RKO (cell line): ENCODE results near the gene KCNIP1.

Experiments
- DNase-seq: peaks from one replicate; pipeline ENCODE4 v3.0.0-alpha.2; 2016; ENCODE audit warnings: low spot score

The KCNIP1 gene

DNA sequence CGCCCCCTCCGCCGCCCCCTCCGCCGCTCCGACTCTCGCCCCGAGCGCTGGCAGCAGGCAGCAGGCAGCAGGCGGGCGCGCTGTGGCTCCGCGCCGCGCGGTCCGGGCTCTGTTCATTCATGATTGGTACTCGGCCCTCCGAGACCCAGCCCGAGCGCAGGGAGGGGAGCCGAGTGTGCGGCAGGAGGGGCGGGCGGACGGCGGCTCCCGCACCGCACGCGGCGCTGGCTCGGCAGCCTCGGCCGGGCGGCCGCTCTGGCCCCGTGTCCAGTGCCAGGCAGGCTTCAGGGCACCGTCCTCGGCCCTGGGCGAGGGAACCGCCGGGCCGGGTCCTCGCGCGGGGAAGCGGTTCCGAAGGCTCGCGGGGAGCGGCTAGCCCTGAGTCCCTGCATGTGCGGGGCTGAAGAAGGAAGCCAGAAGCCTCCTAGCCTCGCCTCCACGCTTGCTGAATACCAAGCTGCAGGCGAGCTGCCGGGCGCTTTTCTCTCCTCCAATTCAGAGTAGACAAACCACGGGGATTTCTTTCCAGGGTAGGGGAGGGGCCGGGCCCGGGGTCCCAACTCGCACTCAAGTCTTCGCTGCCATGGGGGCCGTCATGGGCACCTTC is at the start of gene KCNIP1:
KCNIP1 (plus strand) TSS at position 31 of the 607 bp plus-strand sequence.
- DNase-seq: no peak

DNA sequence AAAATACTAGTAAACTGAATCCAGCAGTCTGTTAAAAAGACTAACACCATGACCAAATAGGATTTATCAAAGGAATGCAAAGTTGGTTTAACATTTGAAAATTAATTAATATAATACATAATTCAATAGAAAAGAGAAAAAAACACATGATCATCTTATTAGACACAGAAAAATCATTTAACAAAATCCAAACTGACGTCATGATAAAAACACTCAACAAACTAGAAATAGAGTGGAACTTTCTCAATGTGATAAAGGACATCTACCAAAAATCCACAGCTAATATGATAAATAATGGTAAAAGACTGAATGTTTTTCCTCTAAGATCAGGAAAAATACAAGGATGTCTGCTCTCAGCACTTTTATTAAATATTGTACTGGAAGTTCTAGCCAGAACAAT is 40.4 kb upstream of the KCNIP1 start:
- no peak for DNase-seq

DNA sequence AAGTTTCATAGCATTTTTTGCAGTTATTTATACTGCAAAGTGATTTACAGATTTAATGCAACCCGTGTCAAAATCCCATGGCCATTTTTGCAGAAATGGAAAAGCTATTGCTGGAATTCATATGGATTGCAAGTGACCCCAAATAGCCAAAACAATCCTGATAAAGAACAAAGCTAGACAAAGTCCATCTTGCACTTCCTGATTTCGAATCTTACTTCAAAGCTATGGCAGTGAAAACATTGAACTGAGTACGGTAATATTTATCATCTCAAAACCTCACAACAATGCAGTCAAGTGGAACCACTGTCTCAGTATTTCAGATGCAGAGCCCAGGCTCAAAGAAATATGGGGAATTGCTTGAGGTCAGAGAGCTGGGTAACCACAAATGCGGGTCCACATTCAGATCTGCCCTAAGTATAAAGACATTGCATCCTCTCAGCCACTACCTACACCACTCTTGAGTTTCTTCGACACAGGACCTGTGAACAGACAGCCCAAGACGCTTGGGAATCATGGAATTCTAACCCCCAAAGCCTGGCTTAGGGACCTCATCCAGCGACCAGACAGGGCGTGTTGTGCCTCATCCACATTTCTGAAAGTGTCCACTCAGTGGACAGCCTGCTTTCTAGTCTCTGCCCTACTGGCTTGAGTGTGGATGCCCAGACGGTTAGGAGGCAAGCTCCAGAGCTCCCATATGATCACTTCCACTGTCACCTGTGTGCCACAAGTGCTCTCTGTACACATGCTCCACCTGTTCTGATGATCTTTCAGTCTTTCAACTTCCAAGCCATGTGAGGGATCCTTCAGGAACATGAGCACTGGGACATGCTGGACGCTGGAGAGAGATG is 39.3 kb upstream of the KCNIP1 start:
- no peak for DNase-seq

DNA sequence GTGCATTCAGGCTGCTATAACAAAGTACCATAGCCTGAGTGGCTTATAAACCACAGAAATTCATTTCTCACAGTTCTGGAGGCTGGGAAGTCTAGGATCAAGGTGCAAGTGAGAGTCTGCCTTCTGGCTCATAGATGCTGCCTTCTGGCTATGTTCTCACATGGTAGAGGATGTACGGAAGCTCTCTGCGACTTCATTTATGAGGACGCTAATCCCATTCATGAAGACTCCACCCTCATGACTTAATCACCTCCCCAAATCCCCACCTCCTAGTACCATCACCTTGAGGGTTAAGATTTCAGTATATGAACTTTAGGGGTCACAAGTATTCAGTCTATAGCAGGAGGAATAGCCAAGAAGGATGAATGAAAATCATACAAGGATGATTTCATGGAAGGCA is 37.3 kb upstream of the KCNIP1 start:
- DNase-seq: no peak

DNA sequence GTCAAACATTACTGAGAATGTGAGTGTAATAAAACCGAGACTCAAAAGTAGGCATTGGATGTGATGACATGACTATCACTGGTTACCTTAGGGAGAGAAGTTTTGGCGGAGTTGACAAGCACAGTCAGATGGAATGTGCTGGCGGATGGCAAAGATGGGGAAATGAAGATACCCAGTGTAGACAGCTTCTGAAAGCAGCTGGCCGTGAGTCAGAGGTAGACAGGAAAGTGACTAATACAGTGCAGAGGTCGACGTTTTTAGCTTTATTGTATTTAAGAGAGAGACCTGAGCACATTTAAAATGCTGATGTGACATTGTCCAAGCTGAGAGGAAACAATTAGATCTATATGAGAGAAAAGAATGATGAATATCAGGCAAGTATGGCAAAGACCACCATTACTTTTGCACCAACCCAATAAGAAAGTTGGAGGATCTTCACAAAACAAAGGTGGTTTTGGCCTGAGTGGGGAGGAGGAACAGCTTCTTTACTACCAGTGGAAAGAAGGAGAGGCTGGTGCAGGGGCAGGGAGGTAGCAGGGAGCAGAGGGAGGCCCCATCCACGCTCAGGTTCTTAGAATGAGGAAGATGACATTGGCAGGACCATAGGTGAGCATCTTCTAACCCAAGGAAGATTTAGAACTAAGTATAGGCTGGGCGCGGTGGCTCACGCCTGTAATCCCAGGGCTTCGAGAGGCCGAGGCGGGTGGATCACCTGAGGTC is 36.7 kb upstream of the KCNIP1 start:
- peak; percentile 88 for DNase-seq

DNA sequence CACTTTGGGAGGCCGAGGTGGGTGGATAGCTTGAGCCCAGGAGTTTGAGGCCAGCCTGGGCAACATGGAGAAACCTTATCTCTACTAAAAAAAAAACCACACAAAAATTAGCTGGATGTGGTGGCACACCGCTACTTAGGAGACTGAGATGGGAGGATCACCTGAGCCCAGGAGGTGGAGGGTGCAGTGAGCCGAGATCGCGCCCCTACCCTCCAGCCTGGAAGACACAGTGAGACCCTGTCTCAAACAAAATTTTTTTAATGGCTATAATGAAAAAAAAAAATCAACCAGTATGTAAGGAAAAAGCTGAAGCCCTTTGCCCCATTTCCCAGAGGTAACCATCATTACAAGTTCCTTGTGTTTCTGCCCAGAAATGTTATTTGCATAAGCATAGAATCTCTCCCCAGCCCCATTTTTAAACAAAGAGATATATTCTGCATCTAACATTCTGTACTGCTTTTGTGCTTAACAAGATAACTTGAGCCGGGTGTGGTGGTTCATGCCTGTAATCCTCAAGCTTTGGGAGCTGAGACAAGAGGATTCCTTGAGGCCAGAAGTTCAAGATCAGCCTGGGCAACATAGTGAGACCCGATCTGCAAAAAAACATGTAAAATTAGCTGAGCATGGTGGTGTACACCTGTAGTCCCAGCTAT is 35.1 kb upstream of the KCNIP1 start:
- DNase-seq: no peak

DNA sequence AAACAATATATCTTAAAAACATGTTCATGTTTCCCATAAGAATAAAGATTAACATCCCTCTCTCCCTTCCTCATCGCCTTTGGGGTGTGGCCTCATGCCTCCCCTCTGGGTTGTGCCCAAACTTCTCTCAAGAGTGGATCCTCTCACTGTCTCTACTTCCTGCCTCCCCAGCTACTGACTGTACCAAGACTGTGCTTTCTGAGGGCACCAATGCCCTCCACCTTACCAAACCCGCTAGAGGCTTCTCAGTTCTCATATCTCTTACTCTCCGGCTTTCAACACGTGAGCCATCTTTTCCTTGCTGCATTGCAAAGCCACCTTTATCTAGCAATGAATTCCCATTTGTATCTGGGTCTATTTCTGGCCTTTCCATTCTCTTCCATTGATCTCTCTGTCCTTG is 34.4 kb upstream of the KCNIP1 start:
- DNase-seq: no peak

DNA sequence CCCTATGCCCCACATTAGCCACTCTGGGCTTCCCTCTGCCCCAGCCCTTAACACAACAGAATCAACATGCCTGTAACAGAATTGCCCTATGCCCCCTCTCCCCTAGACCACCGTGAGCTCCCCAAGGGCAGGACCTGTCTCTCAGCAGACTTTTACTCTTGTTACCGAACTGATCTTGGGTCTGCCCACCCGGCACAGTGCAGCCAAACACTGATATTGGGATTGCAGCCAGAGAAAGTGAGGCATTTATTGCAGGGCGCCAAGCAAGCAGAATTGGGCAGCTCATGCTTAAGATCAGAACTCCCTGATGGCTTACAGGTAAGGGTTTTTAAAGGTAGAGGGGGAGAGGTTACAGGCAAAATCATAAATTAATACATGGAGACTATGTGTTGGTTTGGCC is 33.5 kb upstream of the KCNIP1 start:
- DNase-seq: no peak

DNA sequence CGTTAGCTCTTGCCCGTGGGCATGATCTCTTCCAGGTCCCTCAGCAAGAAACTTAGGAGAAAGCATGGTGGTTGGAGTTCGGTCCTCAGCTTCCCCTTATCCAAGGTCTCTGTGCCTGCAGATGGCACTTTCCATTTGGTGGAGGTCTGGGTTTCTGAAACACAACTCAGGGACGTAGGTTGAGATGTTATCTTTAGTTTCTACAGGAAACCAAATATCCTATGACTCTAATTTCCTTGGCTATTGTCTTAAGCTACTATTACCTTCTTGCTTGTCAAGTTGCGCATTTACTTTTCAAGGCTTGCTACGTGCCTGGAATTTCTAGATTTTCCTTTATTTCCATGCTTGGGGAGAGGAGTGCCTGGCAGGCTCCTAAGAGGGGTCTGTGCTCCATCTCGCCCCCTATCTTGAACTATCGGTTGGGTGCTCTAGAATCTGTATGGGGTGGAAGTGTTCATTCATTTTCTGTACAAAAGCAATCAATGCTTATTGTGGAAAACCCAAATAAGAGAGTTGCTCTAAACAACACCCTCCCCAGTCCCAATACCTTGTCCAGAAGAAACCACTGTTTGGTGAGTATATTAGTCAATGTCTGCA is 32.9 kb upstream of the KCNIP1 start:
- DNase-seq: no peak

DNA sequence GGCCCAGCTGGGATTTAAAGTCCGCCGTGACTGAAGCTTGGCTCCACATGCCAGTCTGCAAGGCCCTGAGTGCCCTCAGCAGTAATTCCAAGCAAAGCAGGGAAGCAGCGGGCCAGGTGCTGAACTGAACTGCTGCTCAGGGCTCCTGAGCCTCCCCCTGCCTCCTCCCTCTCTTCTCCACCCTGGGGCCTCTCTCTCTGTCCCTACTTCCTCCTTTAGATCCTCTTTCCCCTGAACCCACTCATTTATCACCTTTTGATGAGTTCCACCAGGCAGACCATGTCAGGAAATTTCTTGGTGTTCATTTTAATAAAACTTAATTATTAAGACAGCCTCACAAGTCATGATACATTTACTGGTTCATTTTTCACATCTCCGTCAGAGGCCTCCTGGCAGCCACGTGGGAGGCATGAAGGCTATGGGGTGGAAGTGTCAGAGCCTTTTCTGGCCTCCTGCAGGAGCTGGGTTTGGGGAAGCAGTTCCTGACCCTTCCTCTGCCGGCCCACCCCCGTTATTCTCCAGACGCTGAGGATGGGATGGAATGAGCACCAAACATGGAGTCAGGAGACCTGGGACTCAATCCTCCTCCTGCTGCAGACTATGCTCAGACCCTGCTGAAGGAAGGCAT is 32.2 kb upstream of the KCNIP1 start:
- no peak for DNase-seq

DNA sequence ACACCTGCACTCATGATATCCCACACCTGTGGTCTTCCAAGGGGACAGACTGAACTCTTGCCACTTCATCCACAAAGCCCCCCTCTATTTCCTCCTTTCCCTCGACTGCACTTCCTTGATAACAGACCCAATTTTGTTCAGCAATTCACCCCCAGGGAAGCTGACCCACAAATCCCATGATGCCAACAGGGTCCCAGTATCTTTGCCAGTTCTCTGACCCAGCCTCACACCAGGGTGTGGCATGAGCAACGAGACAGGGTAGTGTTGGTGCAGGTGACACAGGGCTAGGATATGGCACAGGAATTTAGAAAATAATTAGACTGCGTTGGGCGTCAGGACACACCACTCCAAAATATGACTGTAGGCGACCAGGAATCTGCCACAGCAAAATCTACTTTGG is 30.2 kb upstream of the KCNIP1 start:
- no peak for DNase-seq

DNA sequence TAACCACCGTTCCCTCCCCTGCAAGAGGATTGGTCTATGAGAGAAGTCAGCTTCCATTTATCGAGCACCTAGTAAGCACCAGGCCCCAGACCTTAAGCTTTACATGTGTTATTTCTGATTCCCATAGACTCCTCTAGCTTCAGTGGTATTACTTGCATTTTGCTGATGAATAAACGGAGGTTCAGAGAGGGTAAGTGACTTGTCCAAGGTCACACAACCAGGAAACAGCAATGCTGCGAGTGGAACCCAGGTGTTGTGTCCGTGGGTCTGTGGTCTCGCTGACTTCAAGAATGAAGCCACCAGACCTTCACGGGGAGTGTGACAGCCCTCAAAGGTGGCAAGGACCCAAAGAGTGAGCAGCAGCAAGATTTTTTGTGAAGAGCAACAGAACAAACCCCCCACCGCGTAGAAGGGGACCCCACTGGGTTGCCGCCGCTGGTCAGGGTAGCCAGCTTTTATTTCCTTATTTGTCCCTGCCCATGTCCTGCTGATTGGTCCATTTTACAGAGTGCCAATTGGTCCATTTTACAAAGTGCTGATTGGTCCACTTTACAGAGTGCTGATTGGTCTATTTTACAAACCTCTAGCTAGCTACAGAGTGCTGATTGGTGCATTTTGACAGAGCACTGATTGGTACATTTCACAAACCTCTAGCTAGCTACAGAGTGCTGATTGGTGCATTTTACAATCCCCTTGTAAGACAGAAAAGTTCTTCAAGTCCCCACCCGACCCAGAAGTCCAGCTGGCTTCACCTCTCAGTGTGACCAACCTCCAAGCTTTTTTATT is 29.1 kb upstream of the KCNIP1 start:
- no peak for DNase-seq

DNA sequence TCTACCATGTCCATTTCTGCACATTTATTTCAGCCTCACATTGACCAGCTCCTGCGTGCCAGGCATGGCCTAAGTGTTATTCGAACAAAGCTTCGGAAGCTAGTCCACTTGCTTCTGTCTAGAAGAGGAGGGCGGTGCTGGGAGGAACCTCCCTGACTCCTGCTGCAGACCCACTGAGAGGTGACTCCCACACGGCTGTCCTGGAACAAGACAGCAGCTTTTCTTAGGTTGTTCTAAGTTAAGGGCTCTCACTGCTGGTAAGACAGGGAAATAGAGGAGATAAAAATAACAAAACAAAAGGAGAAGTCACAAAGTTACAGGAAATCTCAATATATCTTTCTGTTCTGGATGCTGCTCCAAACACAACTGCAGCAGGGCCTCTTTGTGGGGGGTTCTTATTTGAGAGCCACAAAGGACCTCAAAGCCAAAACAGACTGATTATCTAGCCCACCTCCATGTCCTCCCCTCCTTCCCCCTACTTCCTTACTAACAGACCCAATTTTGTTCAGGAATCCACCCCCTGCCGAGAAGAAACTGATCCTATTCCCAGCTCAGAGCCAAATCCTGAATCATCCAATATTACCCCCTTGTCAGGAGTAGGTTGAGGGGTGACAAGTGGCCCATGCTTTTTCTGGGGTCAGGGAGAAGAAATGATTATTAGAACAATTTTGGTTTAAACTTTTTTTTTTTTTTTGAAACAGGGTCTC is 28.4 kb upstream of the KCNIP1 start:
- DNase-seq: no peak

DNA sequence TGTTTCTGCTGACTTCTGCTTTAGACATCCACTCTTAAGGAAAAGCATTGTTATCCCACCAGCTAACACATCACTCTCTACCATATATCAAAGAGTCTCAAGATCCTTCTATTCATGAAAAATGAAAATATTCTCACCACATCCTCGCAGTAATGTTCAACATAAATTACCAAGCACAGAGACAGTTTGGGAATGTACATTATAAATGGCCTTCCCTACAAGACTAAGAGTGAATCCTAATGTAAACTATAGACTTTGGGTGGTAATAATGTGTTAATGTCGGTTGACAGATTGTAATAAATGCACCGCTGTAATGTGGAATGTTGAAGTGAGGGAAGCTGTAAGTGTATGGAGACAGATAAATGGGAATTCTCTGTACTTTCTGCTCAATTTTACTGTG is 27.1 kb upstream of the KCNIP1 start:
- no peak for DNase-seq

DNA sequence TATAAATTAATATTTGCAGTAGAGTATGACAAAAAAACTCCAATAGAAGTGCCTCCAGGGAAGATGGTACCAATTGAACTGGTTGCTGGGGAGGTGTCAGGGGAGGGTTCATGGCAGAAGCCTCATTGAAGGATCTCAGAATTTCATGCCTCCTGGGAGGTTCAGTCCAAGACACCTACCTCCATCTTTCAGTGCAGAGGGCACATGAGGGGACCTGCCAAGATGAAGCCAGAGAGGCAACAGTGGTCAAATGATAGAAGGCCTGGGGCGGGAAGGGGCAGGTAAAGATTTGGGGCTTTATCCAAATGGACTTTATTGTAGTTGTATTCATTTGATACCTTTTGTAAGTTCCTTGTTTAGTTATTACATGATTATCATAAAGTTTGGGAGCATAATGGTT is 25.9 kb upstream of the KCNIP1 start:
- no peak for DNase-seq

DNA sequence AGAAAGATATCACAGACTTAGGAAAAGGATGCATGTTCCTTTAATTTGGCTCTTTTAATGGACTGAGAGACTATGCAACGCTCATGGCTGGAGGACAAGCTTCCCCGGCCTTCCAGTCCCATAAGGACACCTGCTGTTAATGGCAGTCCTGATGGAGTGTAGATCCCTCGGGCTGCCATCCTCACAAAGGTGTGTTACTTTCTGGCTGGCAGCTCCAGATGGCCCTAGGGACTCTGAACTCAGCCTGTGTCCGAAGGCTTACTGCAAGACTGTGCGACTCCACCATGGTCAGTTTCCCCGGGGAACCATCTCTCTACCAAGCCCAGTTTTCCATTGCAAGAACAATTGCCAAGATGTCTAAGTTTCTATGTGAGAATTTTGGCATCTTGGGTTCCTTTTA is 25.5 kb upstream of the KCNIP1 start:
- no peak for DNase-seq

DNA sequence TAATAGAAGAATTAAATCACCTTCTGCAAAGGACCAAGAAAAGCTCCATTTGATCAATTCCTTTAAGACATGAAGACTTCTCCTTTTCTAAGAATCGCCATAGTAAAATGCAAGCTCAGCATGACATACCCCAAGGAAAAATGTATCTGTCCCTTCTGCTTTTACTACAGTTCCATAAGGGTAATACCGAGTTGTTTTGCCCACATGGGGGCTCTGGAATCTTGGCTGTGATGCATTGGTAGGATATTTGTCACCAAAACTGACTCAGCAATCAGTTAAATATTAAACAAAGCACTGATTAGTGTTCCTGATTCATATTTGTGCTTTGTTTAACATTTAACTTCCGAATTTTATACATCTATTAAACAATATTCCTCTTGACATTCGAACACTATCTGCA is 24.3 kb upstream of the KCNIP1 start:
- peak; percentile 30 for DNase-seq

DNA sequence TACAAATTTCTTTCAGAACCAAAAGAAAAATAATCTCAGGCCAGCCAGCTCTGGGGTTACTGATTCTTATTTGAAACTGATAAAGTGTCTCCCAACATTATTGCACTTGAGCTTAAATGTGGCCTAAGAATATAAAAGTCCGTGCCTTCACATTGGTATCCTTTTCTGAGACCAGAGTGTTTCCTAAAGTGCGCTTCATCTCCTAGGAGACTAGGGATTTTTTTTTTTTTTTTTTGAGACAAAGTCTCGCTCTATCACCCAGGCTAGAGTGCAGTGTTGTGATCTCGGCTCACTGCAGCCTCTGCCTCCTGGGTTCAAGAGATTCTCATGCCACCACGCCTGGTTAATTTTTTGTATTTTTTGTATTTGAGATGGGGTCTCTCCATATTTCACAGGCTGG is 23.6 kb upstream of the KCNIP1 start:
- DNase-seq: no peak

DNA sequence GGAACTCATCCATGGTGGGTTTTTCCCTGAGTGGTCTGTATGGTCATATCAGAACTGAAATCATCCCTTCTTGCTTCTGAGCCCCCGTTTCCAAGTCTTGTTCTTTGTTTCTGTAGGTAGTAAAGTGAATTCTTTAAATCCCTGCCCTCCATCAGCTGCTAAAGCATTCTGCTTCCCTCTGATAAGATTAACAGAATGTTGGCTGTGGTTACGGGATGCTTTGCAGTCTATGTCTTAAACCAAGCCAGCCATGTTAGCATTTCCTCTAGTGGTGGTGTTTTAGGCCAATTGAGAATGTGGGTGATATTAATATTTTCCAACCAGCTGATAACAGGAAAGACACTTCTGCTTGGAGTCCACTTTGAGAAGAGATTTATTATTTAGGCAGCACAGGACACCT is 22.0 kb upstream of the KCNIP1 start:
- DNase-seq: no peak

DNA sequence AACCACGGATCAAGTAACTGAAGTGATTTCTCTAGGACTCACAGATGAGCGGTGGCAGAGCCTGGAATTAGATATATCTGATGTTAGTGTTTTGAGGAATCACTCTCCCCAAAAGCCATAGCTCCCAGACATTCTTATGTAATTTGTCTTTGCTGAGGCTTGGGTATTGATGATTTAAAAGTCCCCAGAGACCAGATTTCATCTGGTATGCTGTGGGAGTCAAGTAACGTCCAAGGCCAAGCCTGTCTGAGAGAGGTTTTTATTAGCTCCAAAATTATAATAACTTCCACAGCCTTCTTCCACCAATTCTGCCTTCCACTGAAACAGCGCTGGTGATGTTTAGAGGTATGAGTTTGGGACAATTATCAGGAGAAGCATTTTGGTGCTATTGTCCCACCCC is 21.3 kb upstream of the KCNIP1 start:
- no peak for DNase-seq
